Loucy (cell line): ENCODE measurements around the gene HOXA3.

ENCODE experiments used
- CTCF ChIP-seq: fragments of 200-600 bp; sonication (generic); conservative IDR thresholded peaks from 2 replicates; pipeline ENCODE4 v1.5.1; 2014; ENCODE audit warnings: mild to moderate bottlenecking, antibody characterized with exemption, low read length
- EZH2phosphoT487 ChIP-seq: fragments of 200-600 bp; IDR thresholded peaks from 2 replicates; pipeline ENCODE4 v1.6.1; 2018; ENCODE audit warnings: antibody characterized with exemption, mild to moderate bottlenecking, moderate library complexity, borderline replicate concordance

DNA sequence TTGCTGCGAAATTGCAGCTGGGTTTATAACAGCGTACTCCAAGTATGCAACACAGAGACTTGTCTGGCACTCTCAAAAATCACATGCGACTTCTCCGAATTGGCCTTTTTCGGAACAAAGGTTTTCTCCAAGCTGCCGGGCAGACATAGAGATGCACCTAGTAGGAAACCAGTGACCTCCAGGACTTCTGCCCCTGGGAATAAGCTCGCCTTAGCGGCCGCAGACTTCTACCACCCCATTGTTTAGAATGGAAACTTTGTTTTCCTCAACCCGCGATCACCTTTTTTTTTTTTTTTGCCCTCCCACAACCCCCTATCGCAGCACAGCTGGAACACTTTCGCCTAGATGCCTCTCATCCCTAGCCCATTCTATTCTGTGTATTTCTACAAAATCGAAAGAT is 26.6 kb upstream of the HOXA3 start:
- TF ChIP-seq CTCF (no peak), EZH2phosphoT487 (no peak)
